H1 (cell line): ENCODE results near the gene PARD3. TPM values are rescaled to one million over a fixed set of nuclear protein-coding genes. Genes with fewer than 3 reads are reported as not detected.

ENCODE experiments used
- CTCF ChIP-seq, 3 experiments: IDR thresholded peaks; 1 replicate in 2 of 3; 2 replicates in 1 of 3; pipeline versions ENCODE4 v1.5.1 to v1.6.1; 2011; ENCODE audit warnings: low read length in 3 of 3, mild to moderate bottlenecking in 3 of 3, inconsistent platforms in 2 of 3, low read depth in 1 of 3, moderate library complexity in 1 of 3; ENCODE audit not compliant: insufficient read depth in 1 of 3; ENCODE audit errors: control extremely low read depth in 1 of 3
- polyA plus RNA-seq, 7 experiments: library from polyadenylated mRNA; depleted of rRNA in 3 of 7; stranded (reverse) in 5 of 7; unstranded in 2 of 7; fragments of >200 nt in 5 of 7; fragments of 200-250 nt in 2 of 7; gene quantifications; 1 replicate in 5 of 7; 2 replicates in 1 of 7; 4 replicates in 1 of 7; pipeline versions ENCODE4 v1.2.1 to v1.2.3, GENCODE V29; 2011 to 2013; ENCODE audit warnings: missing spikeins in 2 of 7, mixed read lengths in 2 of 7
- total RNA-seq: library from RNA; stranded (reverse); fragmentation: NEBNext Ultra II Directional; extraction: Animal tissue kit (Norgen Biotek cat#: 25700); gene quantifications from 2 replicates; pipeline ENCODE4 v1.2.1, GENCODE V29; 2021

PARD3 gene
- total and polyA plus RNA-seq, 2 of the 8 experiments (the other 6 are each of a cell fraction or from before 2014, with no cell fraction given): 19.7 to 49.1 TPM

GRCh38 chr10:34109495-34109894, 705.6 kb downstream of the PARD3 start (continued):
- no peak for TF ChIP-seq CTCF (IDR thresholded peaks at IDR 0.05; ENCODE audit: control extremely low read depth in 1 of 3, insufficient read depth in 1 of 3, low read depth in 1 of 3, low read length in 3 of 3)
